K562 (cell line): ENCODE measurements around the gene SMAP2.

ENCODE experiments used
- CREM ChIP-seq: IDR thresholded peaks from 2 replicates; pipeline ENCODE4 v1.6.1; 2014; ENCODE audit warnings: antibody characterized with exemption, low read depth
- HEY1 ChIP-seq: fragments of 250-450 bp; sonication (Bioruptor Pico); IDR thresholded peaks from 2 replicates; pipeline ENCODE4 v1.5.0; 2020; ENCODE audit warnings: mild to moderate bottlenecking, moderate library complexity, borderline replicate concordance
- KLF1 ChIP-seq: fragments of 450-650 bp; IDR thresholded peaks from 2 replicates; pipeline ENCODE4 v1.6.1; 2016; ENCODE audit warnings: missing genetic modification characterization, missing compliant biosample characterization
- MAFK ChIP-seq: IDR thresholded peaks from 2 replicates; pipeline ENCODE4 v1.6.1; 2011; ENCODE audit warnings: low read length, improper control_type of control experiment
- SPI1 ChIP-seq: IDR thresholded peaks from 2 replicates; pipeline ENCODE4 v1.6.1; 2011; ENCODE audit warnings: low read depth, low read length, control low read depth, borderline replicate concordance
- TBP ChIP-seq: optimal IDR thresholded peaks from 2 replicates; pipeline ENCODE3; 2011; ENCODE audit warnings: low read depth, low read length, improper control_type of control experiment
- U2AF2 ChIP-seq: fragments of 200-400 bp; formaldehyde crosslinking; optimal IDR thresholded peaks from 2 replicates; pipeline ENCODE3; 2017; ENCODE audit warnings: low read depth, mild to moderate bottlenecking, low read length
- TF ChIP-seq, protein P1 (sequence below): sonication (generic); formaldehyde crosslinking; IDR thresholded peaks from 2 replicates; pipeline ENCODE4 v1.9.0; 2022; ENCODE audit warnings: mild to moderate bottlenecking, missing genetic modification reagents

DNA sequence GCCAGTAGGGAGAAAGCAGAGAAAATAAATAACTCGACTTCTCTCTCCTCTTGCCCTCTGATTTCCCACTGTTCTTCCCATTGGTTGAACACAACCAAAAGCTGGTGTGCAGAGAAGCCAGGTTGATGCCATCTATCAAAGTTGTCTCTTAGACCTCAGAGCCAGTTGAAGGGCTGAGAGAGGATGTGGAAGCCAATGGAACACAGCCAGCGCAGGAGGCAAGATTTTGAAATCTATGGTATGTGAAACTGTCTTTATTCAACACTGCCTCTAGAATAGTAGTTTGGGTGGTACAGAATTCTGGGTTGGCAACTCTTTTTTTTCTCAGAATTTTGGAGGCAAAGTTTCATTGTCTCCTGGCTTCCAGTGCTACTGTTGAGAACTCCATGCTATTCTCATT lies 11.3 kb upstream of the SMAP2 start:
- no peak for TF ChIP-seq U2AF2
- TF ChIP-seq KLF1 (tag) = no peak
- no peak for TF ChIP-seq CREM
- no peak for TF ChIP-seq MAFK
- no peak for TF ChIP-seq SPI1
- TF ChIP-seq, protein P1, sequence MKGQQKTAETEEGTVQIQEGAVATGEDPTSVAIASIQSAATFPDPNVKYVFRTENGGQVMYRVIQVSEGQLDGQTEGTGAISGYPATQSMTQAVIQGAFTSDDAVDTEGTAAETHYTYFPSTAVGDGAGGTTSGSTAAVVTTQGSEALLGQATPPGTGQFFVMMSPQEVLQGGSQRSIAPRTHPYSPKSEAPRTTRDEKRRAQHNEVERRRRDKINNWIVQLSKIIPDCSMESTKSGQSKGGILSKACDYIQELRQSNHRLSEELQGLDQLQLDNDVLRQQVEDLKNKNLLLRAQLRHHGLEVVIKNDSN (CRISPR knock-in tag) = no peak
- no peak for TF ChIP-seq HEY1 (CRISPR knock-in tag)
- TF ChIP-seq TBP = no peak
